H1 (cell line): ENCODE data around the gene PI4KA. TPM values are rescaled to one million over a fixed set of nuclear protein-coding genes. Genes with fewer than 3 reads are reported as not detected.

Experiments
- CTCF ChIA-PET: fragments of 300-600 bp; sonication (Branson Sonifier 250); formaldehyde crosslinking; loops from one replicate; lab custom pipeline; 2021; ENCODE audit not compliant: partially characterized antibody; lab: Charles Lee
- POLR2A ChIA-PET: fragments of 300-600 bp; sonication (Branson Sonifier 250); formaldehyde crosslinking; loops from one replicate; lab custom pipeline; 2021; ENCODE audit warnings: inconsistent platforms; ENCODE audit not compliant: partially characterized antibody; lab: Charles Lee
- DNase-seq, 2 experiments: peaks; one replicate each; pipeline versions ENCODE4 v3.0.0 to v3.0.0-alpha.2; 2010 to 2022; ENCODE audit warnings: low spot score in 2 of 2, low read depth in 1 of 2, mixed read lengths in 1 of 2
- FAIRE-seq: peaks from 2 replicates; lab custom pipeline; 2011; peaks lifted over from hg19 to GRCh38; lab: Jason Lieb, UNC
- H2AFZ ChIP-seq: 2 replicates; pipeline ENCODE4 v1.8.1; 2012; ENCODE audit warnings: low read length, inconsistent platforms
- H2AK5ac ChIP-seq: 2 replicates; pipeline ENCODE4 v1.6.1; 2013; ENCODE audit warnings: low read depth, low read length
- H2BK120ac ChIP-seq: replicated peaks from 2 replicates; pipeline ENCODE3; 2013; ENCODE audit warnings: low read depth, low read length, inconsistent platforms
- H2BK12ac ChIP-seq: 2 replicates; pipeline ENCODE4 v1.6.1; 2013; ENCODE audit warnings: low read depth, low read length
- H2BK15ac ChIP-seq: 2 replicates; pipeline ENCODE4 v1.6.1; 2013; ENCODE audit warnings: low read length
- H2BK20ac ChIP-seq: 2 replicates; pipeline ENCODE4 v1.6.1; 2013; ENCODE audit warnings: low read length
- H2BK5ac ChIP-seq: 2 replicates; pipeline ENCODE4 v1.6.1; 2013; ENCODE audit warnings: low read depth, low read length
- H3K14ac ChIP-seq: 2 replicates; pipeline ENCODE4 v1.6.1; 2013; ENCODE audit warnings: inconsistent platforms; ENCODE audit not compliant: insufficient read length
- H3K18ac ChIP-seq: 2 replicates; pipeline ENCODE4 v1.6.1; 2013; ENCODE audit warnings: low read length; ENCODE audit errors: extremely low read depth
- H3K23ac ChIP-seq: 2 replicates; pipeline ENCODE4 v1.6.1; 2013; ENCODE audit warnings: inconsistent platforms; ENCODE audit not compliant: insufficient read length
- H3K23me2 ChIP-seq: 2 replicates; pipeline ENCODE4 v1.6.1; 2013; ENCODE audit warnings: low read depth, low read length
- H3K27ac ChIP-seq: 2 replicates; pipeline ENCODE4 v1.6.1; 2011; ENCODE audit warnings: low read depth, low read length, inconsistent platforms
- H3K27me3 ChIP-seq, 4 experiments: replicated peaks in 1 of 4; 1 replicate in 1 of 4; 2 replicates in 3 of 4; pipeline versions ENCODE4 v1.6.1 to v1.8.1; 2011 to 2013; ENCODE audit warnings: low read length in 3 of 4, mild to moderate bottlenecking in 3 of 4, inconsistent platforms in 2 of 4, mixed read lengths in 2 of 4, moderate library complexity in 1 of 4; ENCODE audit not compliant: control insufficient read depth in 3 of 4, insufficient read depth in 3 of 4; ENCODE audit errors: extremely low read depth in 1 of 4
- H3K36me3 ChIP-seq, 4 experiments: 2 replicates each; pipeline versions ENCODE4 v1.6.1 to v1.8.1; 2011 to 2013; ENCODE audit warnings: mild to moderate bottlenecking in 4 of 4, low read length in 3 of 4, moderate library complexity in 2 of 4, control low read depth in 1 of 4, inconsistent platforms in 1 of 4; ENCODE audit not compliant: insufficient read depth in 4 of 4, control insufficient read depth in 2 of 4
- H3K4ac ChIP-seq: replicated peaks from 2 replicates; pipeline ENCODE3; 2013; ENCODE audit warnings: low read length, low read depth, mixed read lengths, inconsistent platforms; ENCODE audit not compliant: insufficient read length
- H3K4me1 ChIP-seq, 4 experiments: replicated peaks in 1 of 4; 1 replicate in 1 of 4; 2 replicates in 3 of 4; pipeline versions ENCODE4 v1.6.1 to v1.8.1; 2011 to 2013; ENCODE audit warnings: low read length in 3 of 4, inconsistent platforms in 2 of 4, mixed read lengths in 1 of 4; ENCODE audit not compliant: insufficient read depth in 4 of 4, control insufficient read depth in 3 of 4
- H3K4me2 ChIP-seq, 2 experiments: 2 replicates each; pipeline versions ENCODE4 v1.6.1 to v1.8.1; 2011 to 2013; ENCODE audit warnings: low read depth in 2 of 2, low read length in 2 of 2, control low read depth in 1 of 2, inconsistent platforms in 1 of 2, mild to moderate bottlenecking in 1 of 2; ENCODE audit not compliant: insufficient read depth in 1 of 2
- H3K4me3 ChIP-seq, 4 experiments: fragments of 200-600, 300-600 bp in 1 of 4; sonication (generic), shearing (Covaris generic), sonication (Bioruptor Twin) in 1 of 4; 2 replicates each; pipeline versions ENCODE4 v1.5.1 to v1.8.1; 2011 to 2016; ENCODE audit warnings: low read length in 4 of 4, low read depth in 3 of 4, control low read depth in 2 of 4, inconsistent platforms in 2 of 4, mild to moderate bottlenecking in 2 of 4, mixed read lengths in 1 of 4, moderate library complexity in 1 of 4; ENCODE audit not compliant: insufficient read depth in 2 of 4; ENCODE audit errors: extremely low read depth in 1 of 4
- H3K56ac ChIP-seq: replicated peaks from 2 replicates; pipeline ENCODE3; 2013; ENCODE audit warnings: low read depth, mild to moderate bottlenecking, mixed read lengths, low read length, inconsistent platforms; ENCODE audit not compliant: insufficient read length
- H3K79me1 ChIP-seq: 2 replicates; pipeline ENCODE4 v1.6.1; 2013; ENCODE audit warnings: low read depth, low read length, control low read depth
- H3K79me2 ChIP-seq, 2 experiments: 2 replicates each; pipeline versions ENCODE4 v1.6.1 to v1.8.1; 2012 to 2013; ENCODE audit warnings: low read length in 2 of 2, mild to moderate bottlenecking in 2 of 2, inconsistent platforms in 1 of 2; ENCODE audit not compliant: insufficient read depth in 2 of 2, control insufficient read depth in 1 of 2
- H3K9ac ChIP-seq, 4 experiments: replicated peaks in 1 of 4; 1 replicate in 1 of 4; 2 replicates in 3 of 4; pipeline versions ENCODE4 v1.6.1 to v1.8.1; 2011 to 2013; ENCODE audit warnings: low read depth in 3 of 4, low read length in 3 of 4, control low read depth in 2 of 4, mild to moderate bottlenecking in 2 of 4, moderate library complexity in 2 of 4, inconsistent platforms in 1 of 4; ENCODE audit errors: extremely low read depth in 1 of 4
- H3K9me3 ChIP-seq, 2 experiments: 2 replicates each; pipeline versions ENCODE4 v1.6.1 to v1.8.1; 2012 to 2013; ENCODE audit warnings: mild to moderate bottlenecking in 2 of 2, moderate library complexity in 2 of 2, control low read depth in 1 of 2, inconsistent platforms in 1 of 2, low read depth in 1 of 2, low read length in 1 of 2, mixed read lengths in 1 of 2; ENCODE audit not compliant: insufficient read depth in 2 of 2
- H4K20me1 ChIP-seq, 2 experiments: replicated peaks in 1 of 2; 2 replicates each; pipeline versions ENCODE3 to v1.8.1; 2011 to 2013; ENCODE audit warnings: inconsistent platforms in 2 of 2, low read length in 2 of 2, mild to moderate bottlenecking in 1 of 2; ENCODE audit not compliant: insufficient read depth in 2 of 2, control insufficient read depth in 1 of 2
- H4K5ac ChIP-seq: 2 replicates; pipeline ENCODE4 v1.6.1; 2013; ENCODE audit warnings: low read length, low read depth, mixed read lengths, inconsistent platforms; ENCODE audit not compliant: insufficient read length
- H4K8ac ChIP-seq: 2 replicates; pipeline ENCODE4 v1.8.0; 2013; ENCODE audit warnings: mild to moderate bottlenecking, moderate library complexity, low read length, inconsistent platforms; ENCODE audit not compliant: insufficient read depth; ENCODE audit errors: extremely low read depth
- H4K91ac ChIP-seq: replicated peaks from 2 replicates; pipeline ENCODE3; 2013; ENCODE audit warnings: low read length, mixed read lengths, inconsistent platforms; ENCODE audit not compliant: insufficient read length
- CHD2 ChIP-seq: IDR thresholded peaks from 2 replicates; pipeline ENCODE4 v1.6.1; 2012; ENCODE audit warnings: low read length, improper control_type of control experiment
- CTCF ChIP-seq, 3 experiments: IDR thresholded peaks; 1 replicate in 2 of 3; 2 replicates in 1 of 3; pipeline versions ENCODE4 v1.5.1 to v1.6.1; 2011; ENCODE audit warnings: low read length in 3 of 3, mild to moderate bottlenecking in 3 of 3, inconsistent platforms in 2 of 3, low read depth in 1 of 3, moderate library complexity in 1 of 3; ENCODE audit not compliant: insufficient read depth in 1 of 3; ENCODE audit errors: control extremely low read depth in 1 of 3
- GABPA ChIP-seq: IDR thresholded peaks from 2 replicates; pipeline ENCODE4 v1.6.1; 2011; ENCODE audit warnings: mild to moderate bottlenecking, low read length, moderate library complexity, borderline replicate concordance; ENCODE audit not compliant: insufficient read depth
- HDAC2 ChIP-seq, 2 experiments: fragments of 300-600 bp in 1 of 2; sonication (generic) in 1 of 2; IDR thresholded peaks; 2 replicates each; pipeline ENCODE4 v1.6.1; 2011 to 2012; ENCODE audit warnings: low read depth in 2 of 2, low read length in 2 of 2, mild to moderate bottlenecking in 2 of 2, moderate library complexity in 2 of 2, borderline replicate concordance in 1 of 2, inconsistent platforms in 1 of 2
- RNF2 ChIP-seq: fragments of 200-900, 300-1000 bp; sonication (generic); IDR thresholded peaks from 2 replicates; pipeline ENCODE4 v1.7.1; 2016; ENCODE audit warnings: borderline replicate concordance, low read depth, mild to moderate bottlenecking, antibody characterized with exemption, low read length; ENCODE audit not compliant: poor library complexity, severe bottlenecking; ENCODE audit errors: missing control alignments
- SIRT6 ChIP-seq: IDR thresholded peaks from one replicate; pipeline ENCODE4 v1.7.1; 2012; ENCODE audit warnings: low read length, inconsistent platforms
- SP4 ChIP-seq: IDR thresholded peaks from 2 replicates; pipeline ENCODE4 v1.6.1; 2012; ENCODE audit warnings: low read length, inconsistent platforms
- USF2 ChIP-seq: IDR thresholded peaks from 2 replicates; pipeline ENCODE4 v1.6.1; 2011; ENCODE audit warnings: low read length, improper control_type of control experiment
- WGBS, 2 experiments: shearing (Covaris generic) in 1 of 2; methylation state at CpG; one replicate each; pipeline versions ENCODE4 v1.1.6 to v1.1.7; 2013 to 2015; ENCODE audit warnings: low lambda C conversion rate in 2 of 2, mixed read lengths in 2 of 2, inconsistent platforms in 1 of 2, low coverage in 1 of 2, missing lambda C conversion rate in 1 of 2; ENCODE audit not compliant: insufficient replicate concordance in 2 of 2, insufficient coverage in 1 of 2, insufficient read length in 1 of 2; ENCODE audit errors: extremely low coverage in 1 of 2, missing lambda C conversion rate in 1 of 2; 5-methylcytosine and 5-hydroxymethylcytosine counted together
- polyA plus RNA-seq, 7 experiments: library from polyadenylated mRNA; depleted of rRNA in 3 of 7; stranded (reverse) in 5 of 7; unstranded in 2 of 7; fragments of >200 nt in 5 of 7; fragments of 200-250 nt in 2 of 7; gene quantifications; 1 replicate in 5 of 7; 2 replicates in 1 of 7; 4 replicates in 1 of 7; pipeline versions ENCODE4 v1.2.1 to v1.2.3, GENCODE V29; 2011 to 2013; ENCODE audit warnings: missing spikeins in 2 of 7, mixed read lengths in 2 of 7
- total RNA-seq: library from RNA; stranded (reverse); fragmentation: NEBNext Ultra II Directional; extraction: Animal tissue kit (Norgen Biotek cat#: 25700); gene quantifications from 2 replicates; pipeline ENCODE4 v1.2.1, GENCODE V29; 2021

Gene PI4KA
- total and polyA plus RNA-seq, 2 of the 8 experiments (the other 6 are each of a cell fraction or from before 2014, with no cell fraction given): 22.5 to 37.7 TPM

GRCh38 chr22:20884454-20884853 is 25.8 kb upstream of the PI4KA start:
- H3K4me1 ChIP-seq: peaks cover 0 to 2% (median 0%) of the 10 kb centered on the region in 4 experiments; a peak in 1 of 7 replicates
- no peak overlapping the region for H2AFZ ChIP-seq
- no peak overlapping the region for H4K8ac ChIP-seq
- WGBS, 2 experiments: 87% methylated on average over 4 of the region's 4 CpGs; no CpG with 5 or more reads in 1 of the 2 experiments
- no peak overlapping the region for H3K4me3 ChIP-seq
- ChIA-PET POLR2A (interaction anchor here (0.7 kb wide), 1 partner anchor 9 kb away, joined by 3 read pairs; no protein-coding TSS in a partner anchor), CTCF (interaction anchor here (1.8 to 3.3 kb wide), 5 partner anchors 16 to 137 kb away, joined by 12 to 22 read pairs (median 13); partner anchors contain the start of gene AIFM3)
- H3K18ac ChIP-seq: no peak overlapping the region
- H3K14ac ChIP-seq: no peak overlapping the region
- H2BK5ac ChIP-seq: no peak overlapping the region
- no peak overlapping the region for H3K4me2 ChIP-seq
- H3K23ac ChIP-seq: no peak overlapping the region
- H3K27me3 ChIP-seq: no peaks in the 10 kb centered on the region
- H3K9me3 ChIP-seq: no peaks in the 10 kb centered on the region
- H2BK12ac ChIP-seq: no peak overlapping the region
- H2BK120ac ChIP-seq: no peak overlapping the region
- no peak overlapping the region for H3K27ac ChIP-seq
- H3K79me1 ChIP-seq: no peaks in the 10 kb centered on the region
- H3K56ac ChIP-seq: no peak overlapping the region
- DNase-seq (no peak), FAIRE-seq (no peak)
- no peaks in the 10 kb centered on the region for H3K79me2 ChIP-seq
- no peak overlapping the region for H4K5ac ChIP-seq
- no peak overlapping the region for H2BK20ac ChIP-seq
- no peaks in the 10 kb centered on the region for H4K20me1 ChIP-seq
- no peak overlapping the region for H2BK15ac ChIP-seq
- no peaks in the 10 kb centered on the region for H3K23me2 ChIP-seq
- no peak overlapping the region for H3K9ac ChIP-seq
- peaks cover 2 to 8% (median 4%) of the 10 kb centered on the region in 4 experiments; a peak in 5 of 8 replicates for H3K36me3 ChIP-seq
- H2AK5ac ChIP-seq: no peak overlapping the region
- H3K4ac ChIP-seq: no peak overlapping the region
- no peak overlapping the region for H4K91ac ChIP-seq
- no peak for TF ChIP-seq HDAC2 (IDR thresholded peaks at IDR 0.05; ENCODE audit: borderline replicate concordance in 1 of 2, low read depth in 2 of 2, low read length in 2 of 2)
- no peak for TF ChIP-seq USF2
- TF ChIP-seq RNF2: no peak
- no peak for TF ChIP-seq GABPA
- TF ChIP-seq CHD2: no peak
- TF ChIP-seq SP4: no peak
- no peak for TF ChIP-seq CTCF (IDR thresholded peaks at IDR 0.05; ENCODE audit: control extremely low read depth in 1 of 3, insufficient read depth in 1 of 3, low read depth in 1 of 3, low read length in 3 of 3)
- no peak for TF ChIP-seq SIRT6
